VCaP (cell line): ENCODE measurements around the gene ANTXR1.

Experiments
- H3K27ac ChIP-seq: fragments of 450-650 bp; 2 replicates; pipeline ENCODE4 v1.5.1; 2017
- TF ChIP-seq, protein P1 (sequence below): fragments of 450-650 bp; conservative IDR thresholded peaks from 2 replicates; pipeline ENCODE4 v1.5.1; 2017; ENCODE audit warnings: mild to moderate bottlenecking, moderate library complexity

The ANTXR1 gene

DNA sequence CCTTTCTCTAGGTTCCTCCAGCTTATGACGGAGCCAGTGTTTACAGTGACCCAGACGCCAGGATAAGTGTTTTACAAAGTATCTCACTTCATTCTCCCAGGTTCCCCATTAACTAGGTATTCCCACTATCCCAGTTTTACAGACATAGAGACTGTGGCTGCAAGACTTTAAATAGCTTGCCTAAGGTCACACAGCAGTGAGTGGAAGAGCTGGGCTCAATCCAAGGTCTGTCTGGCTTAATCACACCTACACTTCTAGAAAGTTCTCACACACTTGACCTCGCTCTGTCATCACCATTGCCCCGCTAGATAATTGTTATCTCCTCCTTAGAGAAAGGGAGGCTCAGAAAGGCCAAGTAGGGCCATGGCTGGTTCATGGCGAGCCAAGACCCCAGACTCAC, 110.2 kb downstream of the ANTXR1 start:
- H3K27ac ChIP-seq, result no peak overlapping the region
- TF ChIP-seq, protein P1, sequence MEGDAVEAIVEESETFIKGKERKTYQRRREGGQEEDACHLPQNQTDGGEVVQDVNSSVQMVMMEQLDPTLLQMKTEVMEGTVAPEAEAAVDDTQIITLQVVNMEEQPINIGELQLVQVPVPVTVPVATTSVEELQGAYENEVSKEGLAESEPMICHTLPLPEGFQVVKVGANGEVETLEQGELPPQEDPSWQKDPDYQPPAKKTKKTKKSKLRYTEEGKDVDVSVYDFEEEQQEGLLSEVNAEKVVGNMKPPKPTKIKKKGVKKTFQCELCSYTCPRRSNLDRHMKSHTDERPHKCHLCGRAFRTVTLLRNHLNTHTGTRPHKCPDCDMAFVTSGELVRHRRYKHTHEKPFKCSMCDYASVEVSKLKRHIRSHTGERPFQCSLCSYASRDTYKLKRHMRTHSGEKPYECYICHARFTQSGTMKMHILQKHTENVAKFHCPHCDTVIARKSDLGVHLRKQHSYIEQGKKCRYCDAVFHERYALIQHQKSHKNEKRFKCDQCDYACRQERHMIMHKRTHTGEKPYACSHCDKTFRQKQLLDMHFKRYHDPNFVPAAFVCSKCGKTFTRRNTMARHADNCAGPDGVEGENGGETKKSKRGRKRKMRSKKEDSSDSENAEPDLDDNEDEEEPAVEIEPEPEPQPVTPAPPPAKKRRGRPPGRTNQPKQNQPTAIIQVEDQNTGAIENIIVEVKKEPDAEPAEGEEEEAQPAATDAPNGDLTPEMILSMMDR, result no peak

DNA sequence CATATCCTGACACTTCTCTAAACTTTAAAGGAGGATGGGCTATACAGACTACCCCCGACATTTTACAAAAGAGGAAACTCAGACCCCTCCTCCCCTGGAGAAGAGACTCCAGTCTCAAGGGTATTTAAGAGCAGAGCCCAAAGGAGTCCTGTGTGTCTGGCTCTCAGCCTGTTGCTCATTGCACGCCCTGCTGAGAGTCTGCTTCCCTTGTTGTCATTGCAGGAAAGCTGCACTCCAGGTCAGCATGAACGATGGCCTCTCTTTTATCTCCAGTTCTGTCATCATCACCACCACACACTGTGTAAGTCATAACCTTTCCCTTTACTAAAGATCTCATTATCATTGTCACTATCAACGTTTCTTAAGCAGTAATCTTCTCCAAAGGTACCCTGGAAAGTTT, 111.4 kb downstream of the ANTXR1 start:
- no peak overlapping the region for H3K27ac ChIP-seq

DNA sequence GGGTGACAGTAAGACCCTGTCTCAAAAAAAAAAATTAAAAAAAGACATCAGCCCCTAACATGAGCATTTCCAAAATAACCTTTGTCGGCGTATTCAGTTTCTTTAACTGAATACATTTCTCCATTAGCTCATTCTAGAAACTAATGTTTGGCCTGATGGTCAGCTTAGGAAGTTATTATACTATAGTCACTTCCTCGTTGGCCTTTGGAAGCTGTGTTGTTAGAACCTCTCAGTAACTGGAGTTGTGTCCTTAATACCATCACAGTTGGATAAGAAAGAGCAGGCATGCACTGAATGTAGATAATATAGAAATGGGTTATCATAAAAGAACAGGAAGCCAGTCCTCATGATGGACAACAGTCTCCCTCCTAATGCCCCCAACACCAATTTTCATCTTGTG, 112.8 kb downstream of the ANTXR1 start:
- no peak overlapping the region for H3K27ac ChIP-seq
- TF ChIP-seq, protein P1, result no peak

More for the DNA sequence above, 111.4 kb downstream of the ANTXR1 start:
- TF ChIP-seq, protein P1, result no peak

DNA sequence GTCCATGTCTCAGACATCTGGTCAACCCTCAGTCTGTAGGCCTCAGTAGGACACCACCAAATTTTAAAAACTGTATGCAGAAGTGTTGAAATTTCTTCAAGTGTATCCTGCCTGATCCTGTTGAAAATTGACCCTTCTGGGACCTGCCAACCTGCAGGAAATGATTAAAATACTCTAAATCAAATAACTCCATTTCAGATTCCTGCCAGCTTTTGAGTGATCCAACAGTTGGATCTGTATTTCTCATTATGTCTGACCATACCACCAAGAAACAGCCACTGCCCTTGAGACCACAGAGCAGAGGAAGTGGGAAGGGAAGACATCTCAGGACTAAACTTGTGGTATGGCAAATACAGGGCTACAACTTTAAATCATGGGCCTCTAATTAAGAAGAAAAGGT, 113.4 kb downstream of the ANTXR1 start:
- no peak overlapping the region for H3K27ac ChIP-seq
- TF ChIP-seq, protein P1, result no peak

DNA sequence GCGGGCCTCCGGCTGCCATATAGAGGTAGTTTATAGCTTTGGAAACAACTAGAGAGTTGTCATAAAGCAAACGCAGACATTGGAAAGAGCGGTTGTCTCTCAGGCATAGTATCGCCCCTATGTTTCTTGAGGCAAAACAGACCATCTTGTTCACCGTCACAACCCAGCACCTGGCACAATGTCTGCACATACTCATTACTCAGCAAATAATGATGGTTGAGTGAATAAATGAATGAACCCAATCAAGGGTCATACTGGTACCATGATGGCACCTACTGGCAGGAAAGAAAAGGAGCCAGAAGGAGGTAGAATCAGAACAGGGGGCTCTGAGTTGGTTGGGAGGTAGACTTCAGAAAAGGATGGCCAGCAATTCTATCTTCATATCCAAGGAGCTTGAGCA, 118.5 kb downstream of the ANTXR1 start:
- H3K27ac ChIP-seq, result no peak overlapping the region
- TF ChIP-seq, protein P1, result no peak

DNA sequence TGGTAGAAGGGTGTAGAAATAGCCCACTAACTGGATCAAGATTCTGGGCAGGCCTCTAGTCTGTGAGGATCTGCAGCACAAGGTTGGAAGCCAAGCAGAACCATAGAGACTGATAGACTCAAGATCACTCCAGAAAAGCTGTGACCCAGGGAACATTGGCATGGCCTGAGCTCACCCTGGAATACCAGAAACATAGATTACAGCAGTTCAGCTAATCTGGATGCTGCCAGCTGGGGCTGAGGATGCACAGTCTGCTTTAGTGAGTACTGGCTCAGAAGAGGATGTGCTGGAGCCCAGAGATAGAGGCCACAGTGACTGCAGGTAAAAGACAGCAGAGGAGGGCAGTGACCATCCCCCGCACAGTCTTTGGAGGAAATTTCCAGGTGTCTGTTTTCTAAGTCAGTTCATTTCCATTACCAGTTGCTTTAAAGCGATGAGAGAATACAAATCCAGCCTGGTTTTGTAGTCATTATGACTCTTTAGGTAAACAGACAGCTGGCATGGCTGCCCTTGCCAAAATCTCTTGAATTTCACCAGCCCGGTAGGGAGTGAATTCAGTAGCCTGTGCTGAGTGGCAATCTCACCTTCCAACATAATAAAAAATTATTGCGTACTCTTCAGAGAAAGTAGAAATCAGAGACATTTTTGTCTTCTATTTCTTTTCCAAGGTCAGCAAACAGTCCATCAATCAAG, 119.2 kb downstream of the ANTXR1 start:
- H3K27ac ChIP-seq, result no peak overlapping the region
- TF ChIP-seq, protein P1, result no peak

DNA sequence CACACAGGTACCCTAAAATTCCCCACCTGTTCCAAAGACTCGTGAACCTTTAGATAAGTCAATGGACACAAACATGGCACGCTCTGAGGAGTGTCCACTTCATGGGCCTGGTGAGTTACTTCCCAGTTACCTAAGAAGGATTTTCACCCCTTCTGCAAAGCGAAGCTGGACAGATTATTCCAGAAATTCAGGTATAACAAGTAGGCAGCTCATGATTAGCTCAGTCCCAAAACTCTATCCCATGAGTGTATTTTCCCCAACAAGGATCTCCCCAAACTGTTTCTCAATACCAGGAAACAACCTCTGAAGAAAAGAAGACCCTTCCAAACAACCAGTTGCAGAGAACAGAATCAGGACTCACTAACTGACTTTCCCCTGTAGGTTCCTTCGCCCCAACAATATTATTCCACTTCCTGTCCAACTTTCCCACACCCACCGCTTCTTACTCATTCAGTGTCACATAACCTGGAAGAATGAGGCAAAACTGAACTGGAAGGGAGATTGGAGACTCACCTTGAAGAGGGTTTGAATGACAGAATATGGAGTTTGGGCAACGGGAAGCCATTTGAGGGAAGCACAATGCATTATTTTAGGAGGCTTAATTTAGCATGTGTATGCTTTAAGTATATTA, 120.1 kb downstream of the ANTXR1 start:
- TF ChIP-seq, protein P1, result no peak
- no peak overlapping the region for H3K27ac ChIP-seq
